ENCODE results near the gene PPP1R13B.
"Not testable (repeated sequence)": the region's sequence is repeated elsewhere in the genome, so short reads cannot be mapped to it uniquely, and the experiment has no call there.

PPP1R13B gene

GRCh38 chr14:103861413-103862392 is 14.3 kb upstream of the PPP1R13B start:
- H3K4me3 ChIP-seq (ENCODE audit: low read depth, low read length): no peak overlapping the region

- no peak overlapping the region for H3K4me3 ChIP-seq (ENCODE audit: low read depth, low read length)
Observed at GRCh38 chr14:103859416-103860202, 12.2 kb upstream of the PPP1R13B start.

DNA sequence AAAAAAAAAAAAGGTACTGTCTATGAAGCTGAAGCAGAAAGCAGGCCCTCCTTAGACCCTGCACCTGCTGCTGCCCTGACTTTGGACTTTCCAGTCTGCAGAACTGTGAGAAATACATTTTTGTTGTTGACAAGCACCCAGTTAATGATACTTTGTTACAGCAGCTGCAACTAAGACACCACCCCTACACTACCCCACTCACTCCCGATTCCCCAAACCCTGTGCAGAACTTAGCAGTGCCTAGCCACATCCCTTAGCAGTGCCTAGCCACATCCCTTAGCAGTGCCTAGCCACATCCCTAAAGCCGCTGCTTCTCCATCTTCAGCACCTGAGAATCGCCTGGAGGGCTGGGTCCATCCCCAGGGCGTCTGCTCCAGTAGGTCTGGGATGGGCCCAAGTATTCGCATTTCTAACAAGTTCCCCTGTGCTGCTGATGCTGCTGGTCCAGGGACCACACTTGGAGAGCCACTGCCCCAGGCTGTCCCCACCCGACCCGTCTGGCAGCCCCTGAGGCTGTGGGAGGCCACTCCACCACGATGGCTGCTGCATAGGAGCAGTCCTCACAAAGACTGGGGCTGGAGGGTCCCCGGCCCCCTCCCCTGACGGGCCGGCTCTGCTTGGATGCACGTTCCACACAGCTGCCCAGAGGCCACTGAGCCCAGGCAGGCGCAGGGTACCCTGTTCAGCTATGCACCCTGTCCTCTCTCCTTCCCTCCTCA is 10.8 kb upstream of the PPP1R13B start:
- H3K4me3 ChIP-seq (ENCODE audit: low read depth, low read length): no peak overlapping the region

DNA sequence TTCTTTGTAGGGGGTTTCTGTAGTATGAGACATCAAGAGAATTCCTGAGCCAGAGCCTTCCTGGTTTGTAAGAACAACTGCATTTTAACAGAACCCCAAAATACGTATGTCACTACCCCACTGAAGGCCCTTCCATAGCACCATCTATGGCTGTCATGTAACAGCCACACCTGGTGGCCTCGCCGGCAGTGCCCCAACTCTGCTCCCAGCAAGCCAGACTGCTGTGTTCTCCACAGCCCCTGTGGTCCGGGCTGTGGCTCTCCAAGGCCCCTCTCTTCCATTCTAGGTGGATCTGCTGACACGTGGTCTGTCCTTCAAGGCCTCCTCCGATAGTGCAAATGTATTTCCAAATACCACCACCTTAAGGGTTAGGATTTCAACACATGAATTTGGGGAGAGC is 9.9 kb upstream of the PPP1R13B start:
- no peak overlapping the region for H3K4me3 ChIP-seq (ENCODE audit: low read depth, low read length)

GRCh38 chr14:103856607-103857006 is 9.2 kb upstream of the PPP1R13B start:
- H3K4me3 ChIP-seq (ENCODE audit: low read depth, low read length): no peak overlapping the region

DNA sequence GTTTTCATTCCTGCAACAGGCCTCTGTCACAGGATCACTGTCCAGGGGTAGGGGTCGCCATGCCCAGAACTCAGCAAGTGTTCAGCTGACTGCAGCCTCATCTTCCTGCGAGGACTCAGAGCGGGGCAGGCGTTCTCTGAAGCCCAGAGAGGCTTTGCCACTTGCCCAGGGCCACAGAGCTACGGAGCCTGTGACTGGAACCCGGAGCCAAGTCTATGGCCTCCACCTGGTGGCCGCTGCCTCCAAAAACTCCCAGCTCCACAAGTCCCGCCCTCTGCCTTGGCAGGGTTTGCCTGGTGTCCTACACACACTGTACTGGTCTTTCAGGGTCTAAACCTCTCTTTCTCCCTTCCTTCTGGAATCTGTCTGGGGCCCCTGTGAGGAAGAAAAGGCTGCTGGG is 8.7 kb upstream of the PPP1R13B start:
- no peak overlapping the region for H3K4me3 ChIP-seq (ENCODE audit: low read depth, low read length)

DNA sequence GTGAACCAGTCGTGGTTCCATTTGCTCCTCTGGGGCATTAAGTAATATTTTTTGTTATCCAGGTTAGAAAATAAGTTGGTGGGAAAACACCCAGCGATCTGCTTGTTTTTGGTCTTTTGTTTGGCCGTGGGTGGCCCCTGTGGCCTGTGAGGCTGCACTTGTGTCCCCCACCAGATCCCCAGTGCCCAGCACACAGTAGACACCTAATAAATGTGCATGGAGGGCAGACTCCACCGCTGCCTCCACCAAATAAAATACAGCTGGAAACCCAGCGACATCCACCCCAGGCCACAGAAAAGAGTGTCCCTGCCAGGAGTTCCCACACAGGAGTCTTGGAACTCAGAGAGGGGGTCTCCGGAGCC is 8.3 kb upstream of the PPP1R13B start:
- H3K4me3 ChIP-seq (ENCODE audit: low read depth, low read length): no peak overlapping the region

DNA sequence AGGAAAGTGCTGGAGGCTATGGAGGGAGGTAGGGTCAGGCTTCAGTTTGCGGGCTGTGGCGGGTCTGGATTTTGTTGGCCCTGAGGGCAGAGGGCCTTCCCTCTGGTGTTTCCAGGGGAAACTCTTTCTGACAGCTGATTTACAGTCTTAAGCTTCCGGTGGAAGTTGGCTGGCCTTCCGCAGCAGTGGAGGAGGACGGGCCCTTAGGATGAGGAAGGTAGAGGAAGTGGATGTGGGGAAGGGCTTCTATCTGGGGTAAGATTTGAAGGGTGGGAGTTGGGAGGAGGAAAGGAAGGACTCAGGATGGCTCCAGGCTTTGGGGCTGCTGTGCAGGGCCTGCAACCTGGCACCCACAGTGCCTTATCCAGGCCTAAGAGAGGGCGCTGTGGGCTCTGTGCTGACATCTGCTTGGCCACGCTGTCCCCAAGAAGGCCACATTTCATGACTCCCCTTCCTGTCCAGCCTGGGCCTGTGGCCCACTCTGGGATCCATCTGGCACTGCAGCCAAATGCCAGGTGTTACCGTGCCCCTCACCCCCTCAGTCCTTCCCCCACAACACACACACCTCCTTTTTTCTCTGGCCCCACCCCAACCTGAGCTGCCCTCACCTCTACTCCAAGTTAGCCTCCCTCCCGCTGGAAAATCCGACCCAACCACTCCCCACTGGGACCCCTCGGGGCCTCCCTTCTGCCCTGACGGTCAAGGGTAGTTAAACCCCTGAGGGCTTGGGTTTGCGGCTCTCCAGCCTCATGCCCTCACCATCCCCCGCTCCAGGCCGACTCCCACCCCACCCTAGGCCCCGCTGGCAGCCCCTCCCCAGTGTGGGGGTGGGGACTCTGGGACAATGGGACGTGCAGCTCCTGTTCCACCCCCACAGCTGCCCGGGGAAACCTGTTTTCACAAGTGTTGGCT is 7.7 kb upstream of the PPP1R13B start:
- no peak overlapping the region for H3K4me3 ChIP-seq (ENCODE audit: low read depth, low read length)

DNA sequence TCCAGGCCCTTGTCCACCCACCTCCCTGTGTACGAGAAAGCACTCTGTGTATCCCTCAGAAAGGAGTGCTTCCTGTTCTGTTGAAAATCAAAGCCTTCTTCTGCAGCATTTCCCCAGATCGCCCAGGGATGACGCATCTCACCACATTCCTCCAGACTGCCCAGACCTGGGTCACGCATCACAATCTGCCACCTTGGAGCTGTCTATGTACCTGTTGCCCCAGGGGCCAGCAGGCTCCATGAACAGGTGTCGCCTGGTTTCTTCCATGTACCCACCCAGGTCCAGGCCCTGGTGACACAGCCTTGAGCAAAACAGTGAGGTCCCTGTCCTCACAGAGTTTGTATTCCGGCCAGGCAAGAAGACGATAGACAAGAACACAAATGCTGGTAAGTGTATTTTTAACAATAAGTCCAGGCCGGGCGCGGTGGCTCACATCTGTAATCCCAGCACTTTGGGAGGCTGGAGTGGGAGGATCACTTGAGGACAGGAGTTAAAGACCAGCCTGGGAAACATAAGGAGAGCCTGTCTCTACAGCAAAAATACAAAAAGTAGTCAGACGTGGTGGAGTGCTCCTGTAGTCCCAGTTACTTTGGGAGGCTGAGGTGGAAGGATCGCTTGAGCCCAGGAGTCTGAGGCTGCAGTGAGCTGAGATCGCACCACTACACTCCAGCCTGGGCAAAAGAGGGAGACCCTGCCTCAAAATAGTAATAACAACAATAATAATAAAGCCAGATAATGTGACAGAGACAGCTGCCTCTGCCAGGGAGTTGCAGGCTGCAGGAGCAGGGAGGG is 6.8 kb upstream of the PPP1R13B start:
- no peak overlapping the region for H3K4me3 ChIP-seq (ENCODE audit: low read depth, low read length)

- H3K4me3 ChIP-seq (ENCODE audit: low read depth, low read length): no peak overlapping the region
Observed at GRCh38 chr14:103849151-103849886, 1.9 kb upstream of the PPP1R13B start.

GRCh38 chr14:103848175-103849077 is 1.1 kb upstream of the PPP1R13B start:
- H3K4me3 ChIP-seq (ENCODE audit: low read depth, low read length): peak overlapping the region; percentile 66

- peak overlapping the region; percentile 68 for H3K4me3 ChIP-seq (ENCODE audit: low read depth, low read length)
Observed at GRCh38 chr14:103846543-103847450, 578 bp downstream of the PPP1R13B start.

DNA sequence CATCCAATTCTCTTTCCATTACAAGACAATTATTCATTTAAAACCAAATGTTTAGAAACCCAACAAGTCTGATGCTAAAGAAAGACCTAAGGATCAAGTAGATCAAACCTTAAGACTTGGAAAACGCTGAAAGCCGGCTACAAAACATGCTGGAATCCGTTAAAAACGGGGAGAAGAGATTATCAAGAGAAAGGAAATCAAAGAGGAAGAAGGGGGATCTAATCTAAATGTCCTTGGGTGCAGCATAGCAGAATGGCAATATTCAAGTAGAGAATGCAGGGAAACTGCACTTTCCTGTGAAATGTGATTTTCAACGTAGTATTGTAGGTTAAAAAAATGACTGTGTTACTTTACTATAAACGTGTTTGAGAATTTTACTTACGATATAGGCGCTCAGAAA is 1.3 kb downstream of the PPP1R13B start:
- peak overlapping the region; percentile 68 for H3K4me3 ChIP-seq (ENCODE audit: low read depth, low read length)

DNA sequence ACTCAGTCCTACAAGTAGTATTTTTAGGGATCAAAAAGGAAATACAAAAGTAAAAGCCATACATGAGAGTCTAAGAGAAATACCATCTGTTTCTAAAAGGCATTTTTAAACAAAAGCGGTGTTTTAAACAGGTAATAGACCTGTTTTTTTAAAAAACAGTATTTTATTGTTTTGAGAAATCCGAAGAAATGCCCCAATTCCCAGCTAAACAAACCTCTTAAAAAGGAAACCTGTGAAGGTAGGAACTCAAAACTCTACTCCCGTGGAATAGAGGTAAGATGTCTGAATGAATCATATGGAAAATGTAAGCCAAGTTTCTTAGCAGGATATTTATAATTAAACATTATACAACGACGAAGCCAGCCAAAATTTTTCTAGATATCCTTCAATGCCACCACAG is 2.0 kb downstream of the PPP1R13B start:
- H3K4me3 ChIP-seq (ENCODE audit: low read depth, low read length): no peak overlapping the region

- H3K4me3 ChIP-seq (ENCODE audit: low read depth, low read length): not testable (repeated sequence)
Observed at GRCh38 chr14:103841265-103841664, 6.1 kb downstream of the PPP1R13B start.

DNA sequence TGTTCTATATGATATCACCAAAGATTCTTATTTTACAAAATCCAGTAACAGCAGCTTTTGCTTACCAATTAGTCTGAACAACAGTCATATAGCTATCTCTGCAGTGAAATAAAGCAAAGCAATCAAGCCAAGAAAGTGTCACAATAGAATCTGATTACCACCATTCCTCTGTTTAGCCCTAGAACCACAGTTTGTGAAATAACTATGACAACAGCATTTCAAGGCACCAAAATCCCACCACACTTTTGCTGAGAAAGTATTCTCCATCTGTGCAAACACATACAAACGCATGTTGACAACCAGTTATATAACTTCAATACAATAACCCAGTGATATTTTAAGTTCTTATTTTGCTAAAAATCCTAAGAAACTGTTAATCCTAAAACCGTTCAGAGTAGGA is 7.4 kb downstream of the PPP1R13B start:
- H3K4me3 ChIP-seq (ENCODE audit: low read depth, low read length): no peak overlapping the region

GRCh38 chr14:103839579-103839978 is 7.8 kb downstream of the PPP1R13B start:
- H3K4me3 ChIP-seq (ENCODE audit: low read depth, low read length): no peak overlapping the region

Measured in iPS-11a (cell line).